GM06990 (cell line): ENCODE data around the gene SLCO2A1.
A peak's percentile ranks its signal among the peaks of the same experiment; 100 is the strongest.

Experiments
- DNase-seq: peaks from one replicate; pipeline ENCODE4 v3.0.0-alpha.2; 2011; ENCODE audit not compliant: insufficient read length; ENCODE audit errors: extremely low read depth
- H3K27me3 ChIP-seq: replicated peaks from 2 replicates; pipeline ENCODE4 v1.6.0; 2011; ENCODE audit warnings: low read length; ENCODE audit not compliant: control insufficient read depth, insufficient read depth
- H3K36me3 ChIP-seq: 2 replicates; pipeline ENCODE4 v1.5.1; 2011; ENCODE audit warnings: low read length; ENCODE audit not compliant: control insufficient read depth, insufficient read depth
- H3K4me3 ChIP-seq: replicated peaks from 2 replicates; pipeline ENCODE4 v1.5.1; 2011; ENCODE audit warnings: low read depth, mild to moderate bottlenecking, control low read depth, low read length
- TF ChIP-seq, protein P1 (sequence below): IDR thresholded peaks from 2 replicates; pipeline ENCODE4 v1.5.1; 2011; ENCODE audit warnings: low read length, control low read depth, mild to moderate bottlenecking, inconsistent platforms; ENCODE audit not compliant: insufficient read depth, poor library complexity, severe bottlenecking

Gene SLCO2A1

DNA sequence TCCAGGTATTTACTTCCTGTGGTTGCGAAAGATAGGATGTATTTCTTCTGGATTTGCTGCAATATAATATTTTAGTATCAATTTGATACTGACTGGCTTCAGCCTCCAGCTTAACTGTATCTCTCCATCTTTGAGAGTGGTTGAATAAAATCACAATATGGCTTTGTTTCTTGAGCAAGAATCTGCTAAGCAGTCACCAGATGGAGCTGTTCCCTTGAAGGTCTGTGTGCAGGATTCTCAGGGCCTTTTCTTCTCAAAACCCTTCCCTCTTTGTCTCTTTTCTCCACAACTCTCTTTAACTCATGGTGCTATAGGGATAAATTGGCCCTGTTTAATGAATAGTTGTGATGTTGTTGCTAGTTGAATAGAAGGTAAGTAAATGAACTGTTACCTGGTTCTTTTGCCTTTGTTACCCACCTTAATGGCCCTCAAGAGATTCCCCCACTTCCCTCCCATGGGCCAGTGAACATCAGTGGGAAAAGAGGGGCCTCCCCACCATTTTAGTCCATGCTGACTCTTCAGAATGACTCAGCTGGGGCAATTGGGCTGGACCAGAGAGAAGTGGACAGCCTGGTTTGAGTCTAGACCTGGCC, 99.3 kb downstream of the SLCO2A1 start:
- no peak for DNase-seq
- Histone ChIP-seq H3K4me3 (no peak overlapping the region), H3K36me3 (no peaks in the 10 kb centered on the region), H3K27me3 (no peaks in the 10 kb centered on the region)
- TF ChIP-seq, protein P1, sequence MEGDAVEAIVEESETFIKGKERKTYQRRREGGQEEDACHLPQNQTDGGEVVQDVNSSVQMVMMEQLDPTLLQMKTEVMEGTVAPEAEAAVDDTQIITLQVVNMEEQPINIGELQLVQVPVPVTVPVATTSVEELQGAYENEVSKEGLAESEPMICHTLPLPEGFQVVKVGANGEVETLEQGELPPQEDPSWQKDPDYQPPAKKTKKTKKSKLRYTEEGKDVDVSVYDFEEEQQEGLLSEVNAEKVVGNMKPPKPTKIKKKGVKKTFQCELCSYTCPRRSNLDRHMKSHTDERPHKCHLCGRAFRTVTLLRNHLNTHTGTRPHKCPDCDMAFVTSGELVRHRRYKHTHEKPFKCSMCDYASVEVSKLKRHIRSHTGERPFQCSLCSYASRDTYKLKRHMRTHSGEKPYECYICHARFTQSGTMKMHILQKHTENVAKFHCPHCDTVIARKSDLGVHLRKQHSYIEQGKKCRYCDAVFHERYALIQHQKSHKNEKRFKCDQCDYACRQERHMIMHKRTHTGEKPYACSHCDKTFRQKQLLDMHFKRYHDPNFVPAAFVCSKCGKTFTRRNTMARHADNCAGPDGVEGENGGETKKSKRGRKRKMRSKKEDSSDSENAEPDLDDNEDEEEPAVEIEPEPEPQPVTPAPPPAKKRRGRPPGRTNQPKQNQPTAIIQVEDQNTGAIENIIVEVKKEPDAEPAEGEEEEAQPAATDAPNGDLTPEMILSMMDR = peak; percentile 73

DNA sequence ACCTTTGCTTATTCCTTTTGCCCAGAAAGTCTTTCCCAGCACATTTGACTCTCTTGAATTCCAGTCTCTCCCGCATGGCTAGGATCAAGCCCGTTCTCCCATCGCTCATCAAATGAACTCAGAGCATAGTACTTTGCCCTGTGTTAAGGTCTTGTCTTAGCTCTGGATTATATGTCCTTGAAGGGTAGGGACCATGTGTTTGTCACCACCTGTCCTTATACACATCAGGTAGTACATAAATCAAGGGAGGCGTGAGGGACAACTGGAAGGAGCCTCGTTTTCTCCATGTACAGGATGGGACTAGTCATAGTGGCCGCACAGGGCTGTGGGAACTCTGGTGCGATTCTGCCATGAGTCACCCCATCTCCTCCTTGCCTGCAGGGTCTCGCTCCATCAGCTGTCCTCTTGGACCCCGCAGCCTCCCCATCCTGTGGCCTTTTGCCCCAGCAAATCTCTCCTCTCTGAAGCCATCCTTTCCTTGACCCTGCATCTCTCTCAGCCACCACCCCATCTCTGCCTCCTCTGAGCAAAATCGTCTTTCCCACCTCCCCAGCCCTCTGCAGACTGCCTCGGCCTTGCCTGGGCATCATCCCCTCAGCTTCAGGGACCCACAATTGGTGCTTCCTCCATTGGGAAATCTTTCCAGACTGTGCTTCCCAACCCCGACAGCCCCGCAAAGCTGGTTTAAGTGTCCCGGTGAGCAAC, 100.7 kb downstream of the SLCO2A1 start:
- Histone ChIP-seq H3K27me3 (no peaks in the 10 kb centered on the region), H3K4me3 (no peak overlapping the region), H3K36me3 (no peaks in the 10 kb centered on the region)
- TF ChIP-seq, protein P1 = no peak
- DNase-seq = no peak

DNA sequence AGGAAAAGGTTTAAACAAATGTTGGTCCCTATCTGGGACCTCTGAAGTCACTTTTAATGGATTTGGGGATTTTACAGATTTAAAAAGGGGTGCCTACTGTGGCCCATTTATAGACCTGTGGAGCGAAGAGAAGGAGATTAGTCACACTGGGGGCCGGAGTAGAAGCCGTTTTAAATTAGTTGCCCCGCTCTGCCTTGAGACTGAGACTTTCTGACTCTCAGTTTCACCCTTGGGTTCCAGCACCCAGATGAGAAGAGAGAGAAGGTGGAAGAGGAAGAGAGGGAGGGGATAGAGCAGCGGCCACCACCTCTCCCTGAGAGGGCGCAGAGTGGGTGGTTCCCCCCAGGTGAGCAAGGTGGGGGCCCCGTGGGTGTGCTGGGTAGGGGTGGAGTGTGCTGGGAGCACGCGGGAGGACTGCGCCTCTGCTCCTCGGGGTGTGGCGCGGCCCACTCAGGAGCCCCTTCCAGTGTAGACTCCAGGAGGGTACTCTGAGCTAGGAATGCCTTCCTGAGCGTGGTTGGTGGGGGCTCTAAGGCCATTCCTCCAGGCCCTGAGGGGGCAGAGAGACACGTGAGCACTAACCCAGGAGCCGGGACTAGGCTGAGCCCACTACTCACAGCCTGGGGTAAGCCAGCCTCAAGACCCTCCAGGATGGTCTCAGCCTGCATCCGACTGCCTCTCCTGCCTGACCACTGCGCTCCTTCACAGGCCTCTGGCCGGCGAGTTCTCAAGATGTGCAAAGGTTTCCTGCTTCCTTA, 101.4 kb downstream of the SLCO2A1 start:
- Histone ChIP-seq H3K27me3 (no peaks in the 10 kb centered on the region), H3K36me3 (no peaks in the 10 kb centered on the region), H3K4me3 (no peak overlapping the region)
- TF ChIP-seq, protein P1 = no peak
- DNase-seq = no peak

DNA sequence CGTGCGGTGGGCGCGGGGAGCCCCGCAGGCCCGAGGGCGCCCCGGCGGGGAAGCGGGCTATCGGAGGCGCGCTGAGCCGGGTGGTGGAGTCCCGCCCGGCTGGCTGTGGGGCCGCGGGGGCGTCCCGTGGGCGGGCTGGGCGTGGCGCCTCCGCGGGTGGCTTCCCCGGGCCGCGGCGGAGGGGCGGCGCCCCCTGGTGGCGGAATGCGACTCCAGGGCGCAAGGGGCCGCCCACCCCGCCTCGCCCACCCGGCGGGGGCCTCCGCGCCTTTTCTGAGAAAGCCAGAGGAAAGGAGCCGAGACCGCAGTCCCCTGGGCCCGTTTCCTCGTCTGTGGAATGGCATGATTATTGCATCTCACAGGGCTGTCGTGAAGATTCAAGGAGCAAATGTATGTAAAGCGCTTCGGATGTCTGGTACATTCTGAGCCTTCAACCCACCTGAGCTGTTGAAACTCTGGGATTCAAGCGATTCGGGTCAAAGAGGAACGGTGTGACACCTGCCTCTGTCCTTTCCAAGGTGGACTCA, 102.1 kb downstream of the SLCO2A1 start:
- H3K4me3 ChIP-seq = peak overlapping the region; percentile 48
- DNase-seq = peak; percentile 73
- H3K27me3 ChIP-seq = no peaks in the 10 kb centered on the region
- no peaks in the 10 kb centered on the region for H3K36me3 ChIP-seq
- TF ChIP-seq, protein P1 = peak; percentile 58

DNA sequence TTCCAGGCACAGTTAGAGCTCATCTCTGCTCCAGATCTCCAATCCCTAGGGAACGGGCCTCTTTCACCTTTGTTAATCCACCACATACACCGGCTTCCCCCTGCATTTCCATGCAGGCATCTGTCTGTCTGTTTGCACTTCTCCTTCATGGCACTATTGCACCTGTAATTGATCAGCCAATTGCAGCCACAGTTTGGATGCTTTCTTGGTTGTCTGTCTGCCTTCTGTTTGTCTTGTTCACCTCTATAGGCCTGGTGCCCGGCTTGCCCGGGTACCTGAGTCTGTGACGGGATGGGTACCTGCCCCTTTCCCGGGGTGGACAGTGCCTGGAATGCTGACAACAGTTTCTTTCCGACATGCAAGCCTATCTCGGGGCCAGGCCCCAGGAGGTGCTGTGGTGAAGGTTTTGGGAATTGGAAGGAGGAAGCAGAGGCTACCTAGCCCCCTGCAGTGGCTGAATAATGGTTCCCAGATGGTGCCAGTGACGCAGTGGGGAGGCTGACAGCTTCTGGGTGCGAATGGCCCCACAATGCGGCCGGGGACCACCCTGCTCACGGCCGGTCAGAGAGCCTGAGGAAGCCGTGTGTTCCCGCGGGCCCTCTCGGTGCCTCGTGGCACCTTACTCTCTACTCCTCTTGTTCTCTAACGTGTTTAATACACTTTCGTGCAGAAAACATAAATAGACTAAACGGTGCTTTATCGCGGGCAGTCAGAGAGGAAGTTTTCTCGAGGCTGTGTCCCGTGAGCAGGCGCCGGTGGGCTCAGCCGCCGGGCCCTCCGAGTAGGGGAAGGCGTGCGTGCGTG, 102.8 kb downstream of the SLCO2A1 start:
- Histone ChIP-seq H3K4me3 (peak overlapping the region; percentile 48), H3K36me3 (no peaks in the 10 kb centered on the region), H3K27me3 (no peaks in the 10 kb centered on the region)
- peak; percentile 19 for DNase-seq
- TF ChIP-seq, protein P1 = no peak
